H9 (cell line): ENCODE data around the gene PDE4B. TPM values are rescaled to one million over a fixed set of nuclear protein-coding genes. Genes with fewer than 3 reads are reported as not detected.

Experiments used
- DNase-seq: peaks from one replicate; pipeline ENCODE4 v3.0.0-alpha.2; 2017
- H2AFZ ChIP-seq: one replicate; pipeline ENCODE4 v1.6.1; 2013; ENCODE audit warnings: mild to moderate bottlenecking, low read length, control low read depth, moderate library complexity
- H2AK5ac ChIP-seq: 2 replicates; pipeline ENCODE4 v1.6.1; 2013; ENCODE audit warnings: low read length, control low read depth, mixed read lengths; ENCODE audit not compliant: insufficient read length
- H2BK120ac ChIP-seq: one replicate; pipeline ENCODE4 v1.6.1; 2013; ENCODE audit warnings: low read depth, mild to moderate bottlenecking, low read length, control low read depth, inconsistent platforms; ENCODE audit not compliant: poor library complexity, severe bottlenecking
- H2BK12ac ChIP-seq: 2 replicates; pipeline ENCODE4 v1.6.1; 2013; ENCODE audit warnings: low read length, control low read depth, mixed read lengths, low read depth; ENCODE audit not compliant: insufficient read length
- H2BK15ac ChIP-seq: 2 replicates; pipeline ENCODE4 v1.6.1; 2013; ENCODE audit warnings: low read depth, low read length, control low read depth
- H2BK20ac ChIP-seq: one replicate; pipeline ENCODE4 v1.6.1; 2013; ENCODE audit warnings: low read depth, mild to moderate bottlenecking, low read length, control low read depth, inconsistent platforms; ENCODE audit not compliant: poor library complexity, severe bottlenecking
- H2BK5ac ChIP-seq: 2 replicates; pipeline ENCODE4 v1.6.1; 2013; ENCODE audit warnings: low read length, control low read depth, mixed read lengths; ENCODE audit not compliant: insufficient read length
- H3K14ac ChIP-seq: 2 replicates; pipeline ENCODE4 v1.6.1; 2013; ENCODE audit warnings: low read length, control low read depth; ENCODE audit not compliant: insufficient read depth
- H3K18ac ChIP-seq: 2 replicates; pipeline ENCODE4 v1.6.1; 2013; ENCODE audit warnings: low read depth, mild to moderate bottlenecking, mixed read lengths, low read length, control low read depth; ENCODE audit not compliant: insufficient read length
- H3K23ac ChIP-seq: 2 replicates; pipeline ENCODE4 v1.6.1; 2013; ENCODE audit warnings: low read length, control low read depth, mixed read lengths, low read depth; ENCODE audit not compliant: insufficient read length
- H3K23me2 ChIP-seq: 2 replicates; pipeline ENCODE4 v1.6.1; 2013; ENCODE audit warnings: low read depth, mild to moderate bottlenecking, mixed read lengths, low read length, control low read depth; ENCODE audit not compliant: insufficient read length, poor library complexity, severe bottlenecking
- H3K27ac ChIP-seq: 2 replicates; pipeline ENCODE4 v1.5.1; 2013; ENCODE audit warnings: low read length, control low read depth, mixed read lengths, low read depth; ENCODE audit not compliant: insufficient read length
- H3K27me3 ChIP-seq: 2 replicates; pipeline ENCODE4 v1.6.1; 2013; ENCODE audit warnings: low read length, control low read depth, inconsistent platforms; ENCODE audit not compliant: insufficient read depth
- H3K4ac ChIP-seq: 2 replicates; pipeline ENCODE4 v1.6.1; 2013; ENCODE audit warnings: low read depth, mild to moderate bottlenecking, control low read depth, inconsistent platforms, low read length, moderate library complexity
- H3K4me1 ChIP-seq: 2 replicates; pipeline ENCODE4 v1.6.1; 2013; ENCODE audit warnings: low read length, control low read depth, inconsistent platforms; ENCODE audit not compliant: insufficient read depth
- H3K4me2 ChIP-seq: 2 replicates; pipeline ENCODE4 v1.6.1; 2013; ENCODE audit warnings: low read length, control low read depth, mixed read lengths; ENCODE audit not compliant: insufficient read length, insufficient read depth
- H3K56ac ChIP-seq: 2 replicates; pipeline ENCODE4 v1.6.1; 2013; ENCODE audit warnings: low read depth, mild to moderate bottlenecking, mixed read lengths, low read length, control low read depth; ENCODE audit not compliant: insufficient read length
- H3K79me1 ChIP-seq: 2 replicates; pipeline ENCODE4 v1.6.1; 2013; ENCODE audit warnings: low read depth, mild to moderate bottlenecking, moderate library complexity, low read length, control low read depth, inconsistent platforms; ENCODE audit not compliant: insufficient read depth, poor library complexity, severe bottlenecking
- H3K79me2 ChIP-seq: 2 replicates; pipeline ENCODE4 v1.6.1; 2013; ENCODE audit warnings: low read length, control low read depth, inconsistent platforms; ENCODE audit not compliant: insufficient read depth
- H3K9ac ChIP-seq: 2 replicates; pipeline ENCODE4 v1.6.1; 2013; ENCODE audit warnings: low read length, control low read depth, mixed read lengths; ENCODE audit not compliant: insufficient read length; ENCODE audit errors: extremely low read depth
- H3K9me3 ChIP-seq: one replicate; pipeline ENCODE4 v1.6.1; 2013; ENCODE audit warnings: low read depth, low read length, inconsistent platforms; ENCODE audit not compliant: control insufficient read depth
- H3T11ph ChIP-seq: one replicate; pipeline ENCODE4 v1.6.1; 2013; ENCODE audit warnings: mild to moderate bottlenecking, low read length, control low read depth, inconsistent platforms
- H4K20me1 ChIP-seq: one replicate; pipeline ENCODE4 v1.6.1; 2013; ENCODE audit not compliant: control insufficient read depth, insufficient read length, insufficient read depth
- H4K5ac ChIP-seq: 2 replicates; pipeline ENCODE4 v1.6.1; 2013; ENCODE audit warnings: low read depth, mild to moderate bottlenecking, mixed read lengths, low read length, control low read depth; ENCODE audit not compliant: insufficient read length
- H4K8ac ChIP-seq: replicated peaks from 2 replicates; pipeline ENCODE4 v1.6.1; 2013; ENCODE audit warnings: low read length, control low read depth, mixed read lengths, low read depth; ENCODE audit not compliant: insufficient read length
- H4K91ac ChIP-seq: 2 replicates; pipeline ENCODE4 v1.6.1; 2013; ENCODE audit warnings: low read depth, mild to moderate bottlenecking, moderate library complexity, mixed read lengths, low read length, control low read depth; ENCODE audit not compliant: insufficient read length
- H3K27ac Mint-ChIP-seq, 3 experiments: 2 replicates in 2 of 3; 3 replicates in 1 of 3; pipeline ENCODE4 v1.8.0; 2020 to 2021; ENCODE audit warnings: mixed read lengths in 3 of 3, mild to moderate bottlenecking in 1 of 3, moderate library complexity in 1 of 3
- H3K27me3 Mint-ChIP-seq: 2 replicates; pipeline ENCODE4 v1.8.0; 2021; ENCODE audit warnings: low read depth, mild to moderate bottlenecking, moderate library complexity, mixed read lengths
- H3K36me3 Mint-ChIP-seq, 3 experiments: 2 replicates in 2 of 3; 3 replicates in 1 of 3; pipeline ENCODE4 v1.8.0; 2020 to 2021; ENCODE audit warnings: low read depth in 3 of 3, mixed read lengths in 3 of 3; ENCODE audit not compliant: insufficient read depth in 1 of 3
- H3K4me1 Mint-ChIP-seq, 2 experiments: 2 replicates each; pipeline ENCODE4 v1.8.0; 2020; ENCODE audit warnings: mixed read lengths in 2 of 2
- H3K4me3 Mint-ChIP-seq, 2 experiments: 2 replicates in 1 of 2; 3 replicates in 1 of 2; pipeline ENCODE4 v1.8.0; 2020 to 2021; ENCODE audit warnings: mild to moderate bottlenecking in 2 of 2, mixed read lengths in 2 of 2, moderate library complexity in 1 of 2
- H3K9me3 Mint-ChIP-seq, 2 experiments: 2 replicates in 1 of 2; 3 replicates in 1 of 2; pipeline ENCODE4 v1.8.0; 2020; ENCODE audit warnings: mild to moderate bottlenecking in 2 of 2, mixed read lengths in 2 of 2, moderate library complexity in 1 of 2
- CTCF ChIP-seq: fragments of 200-600 bp; sonication (generic); conservative IDR thresholded peaks from 3 replicates; pipeline ENCODE4 v1.8.0; 2021; ENCODE audit warnings: antibody characterized with exemption, mild to moderate bottlenecking
- WGBS: extraction: QIAGEN DNeasy Blood & Tissue Kit; methylation state at CpG from one replicate; pipeline ENCODE4 v1.1.7; 2013; ENCODE audit warnings: missing lambda C conversion rate, low lambda C conversion rate, mixed read lengths; ENCODE audit not compliant: insufficient read length; ENCODE audit errors: extremely low coverage; 5-methylcytosine and 5-hydroxymethylcytosine counted together
- total RNA-seq: library from RNA; stranded (reverse); gene quantifications from 2 replicates; pipeline ENCODE4 v1.2.1, GENCODE V29; 2021

The PDE4B gene
- total RNA-seq, 1 experiment from 2014 or later: 19.8 TPM

DNA sequence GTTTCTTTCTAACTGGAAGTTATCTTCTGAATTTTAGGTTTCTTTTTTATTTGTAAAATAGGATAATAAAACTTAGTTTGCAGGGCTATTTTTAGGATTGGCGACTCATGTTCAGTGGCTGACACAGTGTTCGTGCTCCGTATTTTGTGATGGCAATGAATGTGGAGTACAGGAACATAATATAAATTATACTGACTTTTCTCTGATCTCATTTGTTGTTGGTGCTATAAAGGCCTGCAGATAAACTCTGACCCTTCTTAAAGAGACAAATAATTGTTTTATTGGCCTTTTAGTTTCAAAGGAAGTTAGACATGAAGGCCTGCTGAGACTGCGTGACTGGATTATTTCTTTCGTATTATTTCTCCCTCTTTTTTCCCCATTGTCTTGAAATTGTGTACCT is 339.6 kb downstream of the PDE4B start:
- H3K14ac ChIP-seq: no peak overlapping the region
- no peak overlapping the region for H3K18ac ChIP-seq
- H3K23me2 ChIP-seq: no peaks in the 10 kb centered on the region
- no peaks in the 10 kb centered on the region for H3K79me1 ChIP-seq
- H4K91ac ChIP-seq: no peak overlapping the region
- H3K27ac ChIP-seq: no peak overlapping the region
- no peak overlapping the region for H3K4me2 ChIP-seq
- no peak overlapping the region for H2BK15ac ChIP-seq
- TF ChIP-seq CTCF: no peak
- H2AFZ ChIP-seq: no peak overlapping the region
- H4K5ac ChIP-seq: no peak overlapping the region
- DNase-seq: no peak
- no peak overlapping the region for H2AK5ac ChIP-seq
- no peaks in the 10 kb centered on the region for H4K20me1 ChIP-seq
- no peak overlapping the region for H3K27ac Mint-ChIP-seq
- no peak overlapping the region for H2BK120ac ChIP-seq
- H2BK12ac ChIP-seq: no peak overlapping the region
- H3K9me3 Mint-ChIP-seq: no peaks in the 10 kb centered on the region
- no peak overlapping the region for H3K4me3 Mint-ChIP-seq
- H3K4ac ChIP-seq: no peak overlapping the region
- H3K4me1 ChIP-seq: no peaks in the 10 kb centered on the region
- H3K9ac ChIP-seq: no peak overlapping the region
- H3K36me3 Mint-ChIP-seq: no peaks in the 10 kb centered on the region
- no peak overlapping the region for H4K8ac ChIP-seq
- H3K4me1 Mint-ChIP-seq: no peaks in the 10 kb centered on the region
- H3K27me3 ChIP-seq: no peaks in the 10 kb centered on the region
- H2BK5ac ChIP-seq: no peak overlapping the region
- H2BK20ac ChIP-seq: no peak overlapping the region
- no peak overlapping the region for H3K56ac ChIP-seq
- H3T11ph ChIP-seq: no peak overlapping the region
- no peaks in the 10 kb centered on the region for H3K79me2 ChIP-seq
- H3K9me3 ChIP-seq: no peaks in the 10 kb centered on the region
- WGBS: no CpG with 5 or more reads among the region's 5 CpGs
- H3K27me3 Mint-ChIP-seq: no peaks in the 10 kb centered on the region; the same call in none of the 2 replicates
- H3K23ac ChIP-seq: no peak overlapping the region
